ENCODE results near the gene PAPSS2.

DNA sequence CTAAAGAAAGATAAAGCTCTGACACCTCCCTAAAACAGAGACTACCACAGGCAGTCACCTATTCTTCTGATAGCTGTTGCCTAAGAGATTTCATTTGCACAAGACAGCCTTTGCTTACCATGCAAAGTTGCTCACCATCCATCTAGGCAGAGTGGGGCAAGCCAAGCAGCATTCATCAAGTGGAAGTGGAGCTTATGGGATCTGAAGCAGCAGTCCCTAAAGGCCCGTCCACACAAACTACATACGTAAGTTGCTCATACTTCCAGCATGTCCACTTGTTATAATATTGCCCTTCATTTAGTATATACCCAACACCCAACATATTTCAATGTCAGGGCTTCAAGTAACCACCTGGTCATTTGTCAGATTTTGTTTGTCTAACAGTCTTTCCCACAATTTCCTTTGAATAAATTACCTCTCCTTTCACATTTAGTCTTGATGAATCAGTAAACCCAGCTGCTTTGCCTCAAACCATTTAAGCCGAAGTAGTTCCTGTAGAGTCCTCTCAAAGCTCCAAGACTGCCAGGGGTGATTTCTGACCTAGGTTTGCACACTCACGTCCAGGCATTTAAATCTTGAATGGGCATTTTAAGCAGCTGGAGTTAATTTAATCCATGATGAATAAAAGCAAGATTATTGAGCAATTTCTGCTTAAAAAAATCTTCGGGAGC, 90.5 kb downstream of the PAPSS2 start:
- TF ChIP-seq, protein P1, sequence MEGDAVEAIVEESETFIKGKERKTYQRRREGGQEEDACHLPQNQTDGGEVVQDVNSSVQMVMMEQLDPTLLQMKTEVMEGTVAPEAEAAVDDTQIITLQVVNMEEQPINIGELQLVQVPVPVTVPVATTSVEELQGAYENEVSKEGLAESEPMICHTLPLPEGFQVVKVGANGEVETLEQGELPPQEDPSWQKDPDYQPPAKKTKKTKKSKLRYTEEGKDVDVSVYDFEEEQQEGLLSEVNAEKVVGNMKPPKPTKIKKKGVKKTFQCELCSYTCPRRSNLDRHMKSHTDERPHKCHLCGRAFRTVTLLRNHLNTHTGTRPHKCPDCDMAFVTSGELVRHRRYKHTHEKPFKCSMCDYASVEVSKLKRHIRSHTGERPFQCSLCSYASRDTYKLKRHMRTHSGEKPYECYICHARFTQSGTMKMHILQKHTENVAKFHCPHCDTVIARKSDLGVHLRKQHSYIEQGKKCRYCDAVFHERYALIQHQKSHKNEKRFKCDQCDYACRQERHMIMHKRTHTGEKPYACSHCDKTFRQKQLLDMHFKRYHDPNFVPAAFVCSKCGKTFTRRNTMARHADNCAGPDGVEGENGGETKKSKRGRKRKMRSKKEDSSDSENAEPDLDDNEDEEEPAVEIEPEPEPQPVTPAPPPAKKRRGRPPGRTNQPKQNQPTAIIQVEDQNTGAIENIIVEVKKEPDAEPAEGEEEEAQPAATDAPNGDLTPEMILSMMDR (IDR thresholded peaks at IDR 0.05), result no peak
- no peak for TF ChIP-seq POLR2A (IDR thresholded peaks at IDR 0.05)

Measured in lower leg skin (tissue), 3 donors.